IMR-90 (cell line): ENCODE results near the gene CPT1A. TPM values are rescaled to one million over a fixed set of nuclear protein-coding genes. Genes with fewer than 3 reads are reported as not detected.

Experiments used
- ATAC-seq: fragments of 200-7000 bp; cut with Tn5 transposase; 2 replicates; pipeline ENCODE4 v1.9.1; 2020; ENCODE audit warnings: low read depth, mild to moderate bottlenecking, moderate library complexity
- BruUV-seq: library from RNA; stranded (reverse); fragments of 400-500 nt; replicated peaks from 2 replicates; lab custom pipeline; 2021; lab: Mats Ljungman, UMichigan
- CTCF ChIA-PET: fragments of 300-600 bp; formaldehyde crosslinking; extraction: SDS; loops from one replicate; lab custom pipeline; 2021; ENCODE audit warnings: antibody characterized with exemption; lab: Yijun Ruan, JAX
- POLR2A ChIA-PET: fragments of 300-600 bp; sonication (Branson Sonifier 250); formaldehyde crosslinking; loops from one replicate; lab custom pipeline; 2022; ENCODE audit warnings: antibody characterized with exemption; ENCODE audit not compliant: unreplicated experiment; lab: Charles Lee
- DNase-seq: peaks from one replicate; pipeline ENCODE4 v3.0.0; 2013
- H2AFZ ChIP-seq: replicated peaks from 2 replicates; pipeline ENCODE3; 2013; ENCODE audit warnings: low read length, mild to moderate bottlenecking; ENCODE audit not compliant: poor library complexity
- H2AK5ac ChIP-seq: 2 replicates; pipeline ENCODE4 v1.6.1; 2013; ENCODE audit warnings: low read depth, low read length, inconsistent platforms
- H2AK9ac ChIP-seq: replicated peaks from 2 replicates; pipeline ENCODE3; 2013; ENCODE audit warnings: mild to moderate bottlenecking, low read depth, low read length, moderate library complexity; ENCODE audit not compliant: poor library complexity
- H2BK120ac ChIP-seq: 2 replicates; pipeline ENCODE4 v1.6.1; 2013; ENCODE audit warnings: low read depth, low read length, inconsistent platforms
- H2BK15ac ChIP-seq: 3 replicates; pipeline ENCODE4 v1.6.1; 2013; ENCODE audit warnings: low read depth, low read length, inconsistent platforms
- H2BK20ac ChIP-seq: 2 replicates; pipeline ENCODE4 v1.6.1; 2013; ENCODE audit warnings: low read depth, mild to moderate bottlenecking, inconsistent platforms, low read length, moderate library complexity
- H2BK5ac ChIP-seq: 2 replicates; pipeline ENCODE4 v1.6.1; 2013; ENCODE audit warnings: mild to moderate bottlenecking, low read depth, low read length, inconsistent platforms; ENCODE audit not compliant: poor library complexity, severe bottlenecking
- H3K14ac ChIP-seq: replicated peaks from 2 replicates; pipeline ENCODE4 v1.6.1; 2013; ENCODE audit warnings: low read depth, low read length, inconsistent platforms
- H3K18ac ChIP-seq: 2 replicates; pipeline ENCODE4 v1.6.1; 2013; ENCODE audit warnings: low read depth, low read length, control low read depth
- H3K23ac ChIP-seq: 2 replicates; pipeline ENCODE4 v1.6.1; 2013; ENCODE audit warnings: low read depth, low read length, inconsistent platforms
- H3K27ac ChIP-seq: 2 replicates; pipeline ENCODE4 v1.5.1; 2013; ENCODE audit warnings: mild to moderate bottlenecking, control low read depth, low read length; ENCODE audit not compliant: insufficient read depth
- H3K27me3 ChIP-seq: 2 replicates; pipeline ENCODE4 v1.6.1; 2013; ENCODE audit warnings: low read length; ENCODE audit not compliant: control insufficient read depth, insufficient read depth
- H3K36me3 ChIP-seq: 2 replicates; pipeline ENCODE4 v1.6.1; 2013; ENCODE audit warnings: low read length, mixed read lengths; ENCODE audit not compliant: control insufficient read depth, insufficient read depth
- H3K4ac ChIP-seq: 2 replicates; pipeline ENCODE4 v1.6.1; 2013; ENCODE audit warnings: low read depth, low read length, inconsistent platforms
- H3K4me1 ChIP-seq: 2 replicates; pipeline ENCODE4 v1.6.1; 2013; ENCODE audit warnings: low read length, mixed read lengths; ENCODE audit not compliant: control insufficient read depth, insufficient read depth
- H3K4me2 ChIP-seq: 2 replicates; pipeline ENCODE4 v1.6.1; 2013; ENCODE audit warnings: low read depth, mild to moderate bottlenecking, control low read depth, low read length, moderate library complexity
- H3K4me3 ChIP-seq: 2 replicates; pipeline ENCODE4 v1.5.1; 2013; ENCODE audit warnings: low read depth, mild to moderate bottlenecking, control low read depth, low read length, moderate library complexity; ENCODE audit not compliant: insufficient read depth
- H3K56ac ChIP-seq: 2 replicates; pipeline ENCODE4 v1.6.1; 2013; ENCODE audit warnings: low read length, inconsistent platforms; ENCODE audit not compliant: insufficient read depth; ENCODE audit errors: extremely low read depth
- H3K79me1 ChIP-seq, 2 experiments: 2 replicates each; pipeline ENCODE4 v1.6.1; 2013; ENCODE audit warnings: low read length in 2 of 2, inconsistent platforms in 1 of 2, low read depth in 1 of 2
- H3K9ac ChIP-seq: 2 replicates; pipeline ENCODE4 v1.6.1; 2013; ENCODE audit warnings: low read depth, low read length, control low read depth
- H3K9me1 ChIP-seq: 2 replicates; pipeline ENCODE4 v1.6.1; 2013; ENCODE audit warnings: low read length, inconsistent platforms; ENCODE audit not compliant: insufficient read depth
- H3K9me3 ChIP-seq: 2 replicates; pipeline ENCODE4 v1.6.1; 2013; ENCODE audit warnings: low read length; ENCODE audit not compliant: control insufficient read depth, insufficient read depth
- H4K20me1 ChIP-seq: 2 replicates; pipeline ENCODE4 v1.6.1; 2013; ENCODE audit warnings: low read length, inconsistent platforms; ENCODE audit not compliant: insufficient read depth
- H4K5ac ChIP-seq: 2 replicates; pipeline ENCODE4 v1.6.1; 2013; ENCODE audit warnings: mild to moderate bottlenecking, low read depth, low read length, control low read depth
- H4K8ac ChIP-seq, 2 experiments: 2 replicates each; pipeline ENCODE4 v1.6.1; 2013; ENCODE audit warnings: low read depth in 2 of 2, low read length in 2 of 2, control low read depth in 1 of 2, inconsistent platforms in 1 of 2
- H4K91ac ChIP-seq: 2 replicates; pipeline ENCODE4 v1.6.1; 2013; ENCODE audit warnings: low read depth, low read length, inconsistent platforms; ENCODE audit not compliant: insufficient read depth
- BHLHE40 ChIP-seq: fragments of 150-350 bp; IDR thresholded peaks from 2 replicates; pipeline ENCODE4 v1.6.1; 2016; ENCODE audit warnings: mild to moderate bottlenecking, low read depth, low read length
- CEBPB ChIP-seq: IDR thresholded peaks from 2 replicates; pipeline ENCODE4 v1.6.1; 2012; ENCODE audit warnings: low read depth, low read length, improper control_type of control experiment
- FOS ChIP-seq: fragments of 150-350 bp; IDR thresholded peaks from 2 replicates; pipeline ENCODE4 v1.6.1; 2016; ENCODE audit warnings: low read depth, low read length
- MXI1 ChIP-seq: IDR thresholded peaks from 2 replicates; pipeline ENCODE4 v1.6.1; 2012; ENCODE audit warnings: low read depth, mild to moderate bottlenecking, low read length, moderate library complexity, borderline replicate concordance
- WGBS, 2 experiments: methylation state at CpG; one replicate each; pipeline versions ENCODE4 v1.1.5 to v1.1.7; 2013; ENCODE audit warnings: missing lambda C conversion rate in 2 of 2; ENCODE audit not compliant: insufficient read length in 1 of 2; ENCODE audit errors: extremely low coverage in 2 of 2; 5-methylcytosine and 5-hydroxymethylcytosine counted together
- dilution Hi-C: fragments of 300-500 bp; cut with HindIII; formaldehyde crosslinking; loops from one replicate; pipeline ENCODE4 v1.14.3; 2018; ENCODE audit warnings: low sequenced_read_pairs; ENCODE audit not compliant: unreplicated experiment
- in situ Hi-C: fragments of 300-500 bp; cut with MboI; formaldehyde crosslinking; loops from 3 replicates; pipeline ENCODE4 v1.14.3; 2019; ENCODE audit warnings: low sequenced_read_pairs, inconsistent platforms, mixed read lengths
- intact Hi-C: fragments of 100-400 bp; cut with micrococcal nuclease; formaldehyde crosslinking; loops from 2 replicates; pipeline ENCODE4 v1.10.0; 2022
- polyA plus RNA-seq, 3 experiments: library from polyadenylated mRNA; depleted of rRNA; stranded (reverse); fragments of >200 nt; gene quantifications; 2 replicates each; pipeline ENCODE4 v1.2.3, GENCODE V29; 2012; ENCODE audit warnings: low replicate concordance in 1 of 3
- total RNA-seq: library from RNA; depleted of rRNA; stranded (reverse); fragments of >200 nt; gene quantifications from 2 replicates; pipeline ENCODE4 v1.2.3, GENCODE V29; 2012
- TF ChIP-seq, protein P1 (sequence below): fragments of 150-350 bp; IDR thresholded peaks from 2 replicates; pipeline ENCODE4 v1.6.1; 2016; ENCODE audit warnings: low read depth, mild to moderate bottlenecking, low read length, moderate library complexity, borderline replicate concordance

CPT1A gene
- total and polyA plus RNA-seq, 2 of the 4 experiments (the other 2 are of a cell fraction): 15.4 to 21.3 TPM

DNA sequence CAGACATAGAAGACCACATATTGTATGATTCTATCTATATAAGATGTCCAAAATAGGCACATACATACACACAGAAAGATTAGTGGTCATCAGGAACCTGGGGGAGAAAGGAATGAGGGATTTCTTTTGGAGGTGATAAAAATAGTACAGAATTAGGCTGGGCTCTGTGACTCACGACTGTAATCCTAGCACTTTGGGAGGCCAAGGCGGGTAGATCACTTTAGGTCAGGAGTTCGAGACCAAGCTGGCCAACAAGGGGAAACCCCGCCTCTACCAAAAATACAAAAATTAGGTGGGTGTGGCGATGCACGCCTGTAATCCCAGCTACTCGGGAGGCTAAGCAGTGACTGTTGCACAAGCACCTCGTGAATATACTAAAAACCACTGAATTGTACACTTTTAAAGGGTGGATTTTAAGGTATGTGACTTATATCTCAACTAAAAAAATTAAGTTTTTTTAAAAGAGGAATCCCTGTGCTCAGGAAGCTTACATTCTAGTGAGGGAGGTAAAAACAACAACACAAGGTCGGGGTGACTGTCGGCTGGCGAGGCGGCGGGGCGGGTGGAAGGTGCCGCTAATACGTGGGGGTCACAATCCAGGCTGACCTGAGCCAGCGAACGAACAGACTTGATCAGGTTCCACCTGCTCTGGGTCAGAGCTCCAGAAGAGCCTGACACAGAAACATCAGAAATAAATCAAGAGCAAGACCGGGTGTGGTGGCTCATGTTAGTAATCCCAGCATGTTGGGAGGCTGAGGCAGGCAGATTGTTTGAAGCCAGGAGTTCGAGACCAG lies 65.1 kb downstream of the CPT1A start:
- no peak overlapping the region; the same call in 1 of the 2 replicates for H2AK5ac ChIP-seq
- no peak overlapping the region for H2BK120ac ChIP-seq
- H3K27ac ChIP-seq: no peak overlapping the region
- no peaks in the 10 kb centered on the region for H3K27me3 ChIP-seq
- H4K91ac ChIP-seq: no peak overlapping the region
- no peak overlapping the region for H3K56ac ChIP-seq
- H3K36me3 ChIP-seq: peaks cover 65% of the 10 kb centered on the region
- H3K9ac ChIP-seq: no peak overlapping the region
- no peak overlapping the region for H3K18ac ChIP-seq
- DNase-seq (no peak), ATAC-seq (no peak)
- H3K79me1 ChIP-seq: no peaks in the 10 kb centered on the region
- no peak overlapping the region for H2AK9ac ChIP-seq
- no peak overlapping the region for H2BK15ac ChIP-seq
- H3K4me3 ChIP-seq: no peak overlapping the region
- dilution Hi-C loops: no loop called here
- ChIA-PET CTCF (no interaction called here), POLR2A (no interaction called here)
- no peak overlapping the region for H4K8ac ChIP-seq
- H3K9me1 ChIP-seq: no peaks in the 10 kb centered on the region
- no peaks in the 10 kb centered on the region for H3K9me3 ChIP-seq
- H4K20me1 ChIP-seq: no peaks in the 10 kb centered on the region; the same call in 1 of the 2 replicates
- no peak overlapping the region for H3K4me2 ChIP-seq
- 97% methylated on average over 7 of the region's 20 CpGs; no CpG with 5 or more reads in 1 of the 2 experiments for WGBS, 2 experiments
- no peak overlapping the region for H3K23ac ChIP-seq
- intact Hi-C loops: no loop called here
- TF ChIP-seq BHLHE40 (no peak), FOS (no peak), CEBPB (no peak), MXI1 (no peak)
- TF ChIP-seq, protein P1, sequence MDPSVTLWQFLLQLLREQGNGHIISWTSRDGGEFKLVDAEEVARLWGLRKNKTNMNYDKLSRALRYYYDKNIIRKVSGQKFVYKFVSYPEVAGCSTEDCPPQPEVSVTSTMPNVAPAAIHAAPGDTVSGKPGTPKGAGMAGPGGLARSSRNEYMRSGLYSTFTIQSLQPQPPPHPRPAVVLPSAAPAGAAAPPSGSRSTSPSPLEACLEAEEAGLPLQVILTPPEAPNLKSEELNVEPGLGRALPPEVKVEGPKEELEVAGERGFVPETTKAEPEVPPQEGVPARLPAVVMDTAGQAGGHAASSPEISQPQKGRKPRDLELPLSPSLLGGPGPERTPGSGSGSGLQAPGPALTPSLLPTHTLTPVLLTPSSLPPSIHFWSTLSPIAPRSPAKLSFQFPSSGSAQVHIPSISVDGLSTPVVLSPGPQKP: no peak
- in situ Hi-C loops: no loop called here
- H2BK5ac ChIP-seq: no peak overlapping the region
- H2BK20ac ChIP-seq: no peak overlapping the region
- no TSS peak for BruUV-seq
- no peak overlapping the region for H3K14ac ChIP-seq
- peaks cover 2% of the 10 kb centered on the region; the same call in 1 of the 2 replicates for H3K4me1 ChIP-seq
- H3K4ac ChIP-seq: no peak overlapping the region
- H2AFZ ChIP-seq: peak overlapping the region; percentile 46
- no peak overlapping the region for H4K5ac ChIP-seq
